ENCODE measurements around the gene SYT7. TPM values are rescaled to one million over a fixed set of nuclear protein-coding genes. Genes with fewer than 3 reads are reported as not detected.

Gene SYT7
- total and polyA plus RNA-seq, 2 of the 8 experiments (the other 6 are each of a cell fraction or from before 2014, with no cell fraction given) = 9.6 to 10.5 TPM

- Histone ChIP-seq H2BK20ac (ENCODE audit: low read length) (no peak overlapping the region), H3K14ac (ENCODE audit: insufficient read length) (no peak overlapping the region), H4K5ac (ENCODE audit: insufficient read length, low read depth, low read length) (no peak overlapping the region), H2BK15ac (ENCODE audit: low read length) (peak overlapping the region; percentile 61; the same call in 1 of the 2 replicates), H4K91ac (replicated peaks; ENCODE audit: insufficient read length, low read length) (no peak overlapping the region), H3K4me1 (replicated peaks in 1 of 4; ENCODE audit: control insufficient read depth in 3 of 4, insufficient read depth in 4 of 4, low read length in 3 of 4) (peaks cover 4 to 40% (median 33%) of the 10 kb centered on the region in 4 experiments), H3K36me3 (ENCODE audit: control insufficient read depth in 2 of 4, insufficient read depth in 4 of 4, low read length in 3 of 4) (no peaks in the 10 kb centered on the region), H2AFZ (ENCODE audit: low read length) (no peak overlapping the region), H3K79me1 (ENCODE audit: low read depth, low read length) (no peaks in the 10 kb centered on the region; the same call in 1 of the 2 replicates), H2BK12ac (ENCODE audit: low read depth, low read length) (peak overlapping the region; percentile 84; the same call in 1 of the 2 replicates), H2BK120ac (replicated peaks; ENCODE audit: low read depth, low read length) (no peak overlapping the region), H2AK5ac (ENCODE audit: low read depth, low read length) (no peak overlapping the region), H3K4me3 (ENCODE audit: extremely low read depth in 1 of 4, insufficient read depth in 2 of 4, low read depth in 3 of 4, low read length in 4 of 4) (peak overlapping the region; percentile 46 to 85 (median 64); a peak in 6 of 8 replicates), H3K9ac (replicated peaks in 1 of 4; ENCODE audit: extremely low read depth in 1 of 4, low read depth in 3 of 4, low read length in 3 of 4) (no peak overlapping the region), H4K8ac (ENCODE audit: extremely low read depth, insufficient read depth, low read length) (no peak overlapping the region), H3K4ac (replicated peaks; ENCODE audit: insufficient read length, low read depth, low read length) (peak overlapping the region; percentile 6), H3K27me3 (replicated peaks in 1 of 4; ENCODE audit: control insufficient read depth in 3 of 4, extremely low read depth in 1 of 4, insufficient read depth in 3 of 4, low read length in 3 of 4) (peaks cover 2 to 31% (median 25%) of the 10 kb centered on the region in 4 experiments), H2BK5ac (ENCODE audit: low read depth, low read length) (no peak overlapping the region), H3K56ac (replicated peaks; ENCODE audit: insufficient read length, low read depth, low read length) (no peak overlapping the region), H4K20me1 (replicated peaks in 1 of 2; ENCODE audit: control insufficient read depth in 1 of 2, insufficient read depth in 2 of 2, low read length in 2 of 2) (peaks cover 0 to 20% of the 10 kb centered on the region in 2 experiments), H3K23ac (ENCODE audit: insufficient read length) (no peak overlapping the region), H3K23me2 (ENCODE audit: low read depth, low read length) (peaks cover 10% of the 10 kb centered on the region), H3K27ac (ENCODE audit: low read depth, low read length) (no peak overlapping the region), H3K18ac (ENCODE audit: extremely low read depth, low read length) (no peak overlapping the region), H3K9me3 (ENCODE audit: insufficient read depth in 2 of 2, low read depth in 1 of 2, low read length in 1 of 2) (no peaks in the 10 kb centered on the region), H3K4me2 (ENCODE audit: insufficient read depth in 1 of 2, low read depth in 2 of 2, low read length in 2 of 2) (peak overlapping the region; percentile 75 to 96), H3K79me2 (ENCODE audit: control insufficient read depth in 1 of 2, insufficient read depth in 2 of 2, low read length in 2 of 2) (no peaks in the 10 kb centered on the region)
- 22% methylated on average over 9 of the region's 14 CpGs; no CpG with 5 or more reads in 1 of the 2 experiments for WGBS, 2 experiments (ENCODE audit: extremely low coverage in 1 of 2, insufficient coverage in 1 of 2, insufficient read length in 1 of 2, insufficient replicate concordance in 2 of 2, low coverage in 1 of 2, low lambda C conversion rate in 2 of 2, missing lambda C conversion rate in 1 of 2)
- ChIA-PET CTCF (ENCODE audit: partially characterized antibody) (interaction anchor here (0.6 to 8.7 kb wide), 11 partner anchors 8 to 885 kb away, joined by 5 to 146 read pairs (median 16); no protein-coding TSS in a partner anchor), POLR2A (ENCODE audit: partially characterized antibody) (interaction anchor here (1.5 kb wide), 1 partner anchor 47 kb away, joined by 6 read pairs; no protein-coding TSS in a partner anchor)
- peak; percentile 0 for TF ChIP-seq EZH2 (IDR thresholded peaks at IDR 0.05; ENCODE audit: low read depth, low read length, severe bottlenecking)
- TF ChIP-seq ZNF274 (IDR thresholded peaks at IDR 0.05; ENCODE audit: borderline replicate concordance, extremely low read depth, low read length) = no peak
- TF ChIP-seq SIRT6 (IDR thresholded peaks at IDR 0.05; ENCODE audit: low read length) = no peak
- no peak for TF ChIP-seq TAF1 (IDR thresholded peaks at IDR 0.05; ENCODE audit: low read depth, low read length)
- peak; percentile 79 for TF ChIP-seq FOSL1 (IDR thresholded peaks at IDR 0.05; ENCODE audit: insufficient read depth, low read depth, low read length)
- TF ChIP-seq BACH1 (IDR thresholded peaks at IDR 0.05; ENCODE audit: low read length) = no peak
- peak; percentile 60 for TF ChIP-seq CTBP2 (IDR thresholded peaks at IDR 0.05; ENCODE audit: borderline replicate concordance, insufficient read depth, insufficient read length, low read length)
- TF ChIP-seq SIX5 (IDR thresholded peaks at IDR 0.05; ENCODE audit: low read depth, low read length) = no peak
- DNase-seq (ENCODE audit: low read depth in 1 of 2, low spot score in 2 of 2) = peak in 1 of 2 experiments; percentile 61
- FAIRE-seq = no peak
Observed at GRCh38 chr11:61579676-61580270, 1.1 kb downstream of the SYT7 start.

Measured in H1 (cell line).